Measurements from ENCODE around the gene IFT27. TPM values are rescaled to one million over a fixed set of nuclear protein-coding genes. Genes with fewer than 3 reads are reported as not detected.

IFT27 gene
- total and polyA plus RNA-seq, 2 of the 4 experiments (the other 2 are of a cell fraction) = 14.5 to 26.9 TPM

- no peak overlapping the region for H3K18ac ChIP-seq (ENCODE audit: low read depth, low read length)
- H3K79me1 ChIP-seq (ENCODE audit: low read depth in 1 of 2, low read length in 2 of 2) = no peaks in the 10 kb centered on the region
- no peaks in the 10 kb centered on the region for H3K4me1 ChIP-seq (ENCODE audit: control insufficient read depth, insufficient read depth, low read length)
- no peak overlapping the region for H3K4me3 ChIP-seq (ENCODE audit: insufficient read depth, low read depth, low read length)
- H2AFZ ChIP-seq (replicated peaks; ENCODE audit: low read length, poor library complexity) = no peak overlapping the region
- DNase-seq = no peak
- BruUV-seq (replicated peaks) = no TSS peak
- no peak overlapping the region for H3K56ac ChIP-seq (ENCODE audit: extremely low read depth, insufficient read depth, low read length)
- ATAC-seq (ENCODE audit: low read depth) = no peak
- peaks cover 41% of the 10 kb centered on the region for H3K27me3 ChIP-seq (ENCODE audit: control insufficient read depth, insufficient read depth, low read length)
- in situ Hi-C loops (cut with MboI; ENCODE audit: low sequenced_read_pairs) = no loop called here
- no peak overlapping the region for H3K27ac ChIP-seq (ENCODE audit: insufficient read depth, low read length)
- no peak overlapping the region for H2BK20ac ChIP-seq (ENCODE audit: low read depth, low read length)
- no peaks in the 10 kb centered on the region for H3K9me3 ChIP-seq (ENCODE audit: control insufficient read depth, insufficient read depth, low read length)
- no peak overlapping the region for H2BK120ac ChIP-seq (ENCODE audit: low read depth, low read length)
- dilution Hi-C loops (cut with HindIII; ENCODE audit: low sequenced_read_pairs, unreplicated experiment) = no loop called here
- H4K20me1 ChIP-seq (ENCODE audit: insufficient read depth, low read length) = no peaks in the 10 kb centered on the region; the same call in 1 of the 2 replicates
- CTCF ChIA-PET = interaction anchor here (0.6 kb wide), 1 partner anchor 22 kb away, joined by 5 read pairs; no protein-coding TSS in a partner anchor
- H4K8ac ChIP-seq (ENCODE audit: low read depth in 2 of 2, low read length in 2 of 2) = no peak overlapping the region
- POLR2A ChIA-PET (ENCODE audit: unreplicated experiment) = no interaction called here
- TF ChIP-seq SMC3 (IDR thresholded peaks at IDR 0.05; ENCODE audit: low read depth, low read length) (no peak), NFE2L2 (IDR thresholded peaks at IDR 0.05; ENCODE audit: low read depth, low read length) (no peak), POLR2A (IDR thresholded peaks at IDR 0.05; ENCODE audit: low read depth, low read length) (no peak), USF2 (IDR thresholded peaks at IDR 0.05; ENCODE audit: low read depth, low read length) (no peak)
- H3K23ac ChIP-seq (ENCODE audit: low read depth, low read length) = no peak overlapping the region
- H3K9ac ChIP-seq (ENCODE audit: low read depth, low read length) = no peak overlapping the region
- no peak overlapping the region for H2AK5ac ChIP-seq (ENCODE audit: low read depth, low read length)
- H4K5ac ChIP-seq (ENCODE audit: low read depth, low read length) = no peak overlapping the region
- no peak overlapping the region for H3K4me2 ChIP-seq (ENCODE audit: low read depth, low read length)
- no peaks in the 10 kb centered on the region for H3K36me3 ChIP-seq (ENCODE audit: control insufficient read depth, insufficient read depth, low read length)
- intact Hi-C loops (cut with micrococcal nuclease) = no loop called here
- WGBS, 2 experiments (ENCODE audit: extremely low coverage in 2 of 2, insufficient read length in 1 of 2) = 100% methylated on average over 1 of the region's 9 CpGs; no CpG with 5 or more reads in 1 of the 2 experiments
- H3K9me1 ChIP-seq (ENCODE audit: insufficient read depth, low read length) = 0 out of 2 replicates have a peak, but pooled peaks cover 4% of the 10 kb centered on the region
- no peak overlapping the region for H2BK15ac ChIP-seq (ENCODE audit: low read depth, low read length)
- H2AK9ac ChIP-seq (replicated peaks; ENCODE audit: low read depth, low read length, poor library complexity) = no peak overlapping the region
- no peak overlapping the region for H2BK5ac ChIP-seq (ENCODE audit: low read depth, low read length, poor library complexity, severe bottlenecking)
- no peak overlapping the region for H3K4ac ChIP-seq (ENCODE audit: low read depth, low read length)
- H3K14ac ChIP-seq (replicated peaks; ENCODE audit: low read depth, low read length) = no peak overlapping the region
- H4K91ac ChIP-seq (ENCODE audit: insufficient read depth, low read depth, low read length) = no peak overlapping the region
Measured at GRCh38 chr22:36726007-36726380, 49.9 kb downstream of the IFT27 start.

All from IMR-90 (cell line).